Left forelimb (tissue), 1 donor: ENCODE data around the gene LMNTD2.
"Not testable (repeated sequence)": the region's sequence is repeated elsewhere in the genome, so short reads cannot be mapped to it uniquely, and the experiment has no call there.

Source experiments
- DNase-seq: peaks from one replicate; pipeline ENCODE4 v3.0.0-alpha.2; 2018; ENCODE audit warnings: low spot score

LMNTD2 gene

DNA sequence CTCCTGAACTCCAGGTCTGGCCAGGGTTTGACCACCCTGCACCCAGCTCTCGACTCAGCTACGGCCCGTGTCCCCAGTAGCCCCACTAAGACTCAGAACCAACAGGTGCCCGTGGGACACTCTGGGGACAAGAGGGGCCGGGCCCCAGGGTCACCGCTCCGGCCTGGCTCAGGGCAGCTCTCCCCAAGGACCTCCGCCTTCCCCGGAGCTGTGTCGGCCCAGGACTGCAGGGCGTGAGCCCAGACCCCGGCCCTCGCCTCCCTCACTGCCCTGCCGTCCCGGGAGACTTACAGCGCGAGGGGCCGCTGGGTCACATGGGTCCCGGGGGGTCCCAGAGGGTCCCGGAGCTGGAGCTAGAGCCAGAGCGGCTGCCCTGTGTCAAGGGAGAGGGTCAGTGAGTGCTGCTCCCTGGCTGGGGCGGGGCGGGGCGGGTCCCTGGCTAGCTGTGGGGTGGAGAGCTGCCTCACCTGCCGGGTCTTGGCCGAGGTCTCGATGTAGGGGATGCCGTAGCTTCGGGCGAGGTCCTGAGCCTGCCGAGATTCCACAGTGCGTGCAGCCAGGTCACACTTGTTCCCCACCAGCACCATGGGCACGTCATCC is 27.5 kb downstream of the LMNTD2 start:
- DNase-seq = peak; percentile 62

DNA sequence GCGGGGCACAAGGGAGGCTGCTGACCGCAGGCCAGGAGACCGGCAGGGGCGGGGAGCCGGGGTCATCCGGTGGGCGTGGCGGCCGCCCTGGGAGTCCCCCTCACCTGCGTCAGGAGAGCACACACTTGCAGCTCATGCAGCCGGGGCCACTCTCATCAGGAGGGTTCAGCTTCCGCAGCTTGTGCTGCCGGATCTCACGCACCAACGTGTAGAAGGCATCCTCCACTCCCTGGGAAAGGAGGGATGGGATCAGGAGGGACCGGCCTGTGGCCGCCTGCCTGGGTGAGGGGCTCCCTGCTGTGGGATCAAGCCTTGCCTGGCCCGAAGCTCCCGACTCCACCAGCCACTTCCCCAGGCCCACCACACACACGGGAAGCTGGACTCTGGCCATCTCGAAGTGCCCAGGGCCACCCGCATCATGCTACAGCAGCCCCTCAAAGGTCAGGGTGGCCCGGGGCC is 28.0 kb downstream of the LMNTD2 start:
- peak; percentile 55 for DNase-seq

DNA sequence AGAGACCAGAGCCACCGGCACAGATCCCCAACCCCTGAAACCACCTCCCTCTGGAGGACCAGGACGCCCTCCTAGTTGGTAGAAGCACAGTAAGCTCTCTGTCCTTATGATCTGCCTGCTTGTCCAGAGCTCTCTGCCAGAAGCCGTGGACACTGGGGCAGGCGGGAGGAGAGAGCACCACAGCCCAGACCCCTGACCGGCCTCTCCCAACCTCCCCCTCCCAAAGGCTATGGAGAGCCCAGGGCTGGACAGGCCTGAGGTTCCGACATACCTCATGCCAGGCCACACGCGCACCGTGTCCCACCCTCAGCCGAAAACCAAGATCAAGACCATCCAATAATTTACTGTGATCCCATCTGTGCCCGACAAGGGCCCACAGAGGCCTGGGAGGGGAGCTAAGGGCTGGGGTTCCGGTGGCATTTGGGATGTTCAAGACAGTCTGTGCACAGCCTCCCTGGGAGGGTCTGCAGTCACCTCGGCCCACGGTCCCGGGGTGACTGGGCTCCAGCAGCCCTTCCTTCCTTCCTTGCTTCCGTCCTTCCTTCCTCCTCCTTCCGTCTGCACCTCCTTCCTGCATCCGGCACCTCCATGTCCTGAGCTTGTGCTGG is 28.5 kb downstream of the LMNTD2 start:
- DNase-seq = peak; percentile 57

DNA sequence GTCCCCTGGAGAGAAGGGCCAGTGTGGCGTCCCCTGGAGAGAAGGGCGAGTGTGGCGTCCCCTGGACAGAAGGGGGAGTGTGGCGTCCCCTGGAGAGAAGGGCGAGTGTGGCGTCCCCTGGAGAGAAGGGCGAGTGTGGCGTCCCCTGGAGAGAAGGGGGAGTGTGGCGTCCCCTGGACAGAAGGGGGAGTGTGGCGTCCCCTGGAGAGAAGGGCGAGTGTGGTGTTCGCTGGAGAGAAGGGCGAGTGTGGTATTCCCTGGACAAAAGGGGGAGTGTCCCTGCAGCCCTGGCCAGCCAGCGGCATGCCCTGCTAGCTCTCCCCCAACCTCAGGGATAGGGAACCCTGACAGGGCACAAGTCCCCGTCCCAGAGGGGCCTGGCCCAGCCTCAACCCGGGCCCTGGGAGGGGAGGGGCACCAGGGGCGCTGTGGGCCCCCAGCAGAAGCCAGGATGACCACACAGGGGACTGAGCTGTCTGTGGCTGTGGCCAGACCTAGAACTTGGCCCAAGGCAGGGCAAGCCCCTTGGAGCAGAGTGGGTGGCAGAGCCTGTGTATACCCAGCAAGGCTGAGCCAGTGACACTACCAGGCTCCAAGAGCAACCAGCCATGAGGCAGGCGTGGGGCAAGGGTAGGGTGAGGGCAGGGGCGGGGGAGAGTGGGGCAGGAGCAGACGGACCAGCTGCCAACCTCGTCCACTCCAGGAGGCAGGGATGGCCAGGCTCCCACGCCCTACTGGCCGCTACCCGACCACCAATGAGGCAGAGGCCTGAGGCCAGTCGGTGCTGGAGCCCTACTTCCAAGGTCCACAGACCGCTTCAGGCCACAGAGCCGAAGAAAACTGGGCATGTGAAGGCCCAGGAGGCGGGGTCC is 29.3 kb downstream of the LMNTD2 start:
- peak; percentile 60 for DNase-seq

DNA sequence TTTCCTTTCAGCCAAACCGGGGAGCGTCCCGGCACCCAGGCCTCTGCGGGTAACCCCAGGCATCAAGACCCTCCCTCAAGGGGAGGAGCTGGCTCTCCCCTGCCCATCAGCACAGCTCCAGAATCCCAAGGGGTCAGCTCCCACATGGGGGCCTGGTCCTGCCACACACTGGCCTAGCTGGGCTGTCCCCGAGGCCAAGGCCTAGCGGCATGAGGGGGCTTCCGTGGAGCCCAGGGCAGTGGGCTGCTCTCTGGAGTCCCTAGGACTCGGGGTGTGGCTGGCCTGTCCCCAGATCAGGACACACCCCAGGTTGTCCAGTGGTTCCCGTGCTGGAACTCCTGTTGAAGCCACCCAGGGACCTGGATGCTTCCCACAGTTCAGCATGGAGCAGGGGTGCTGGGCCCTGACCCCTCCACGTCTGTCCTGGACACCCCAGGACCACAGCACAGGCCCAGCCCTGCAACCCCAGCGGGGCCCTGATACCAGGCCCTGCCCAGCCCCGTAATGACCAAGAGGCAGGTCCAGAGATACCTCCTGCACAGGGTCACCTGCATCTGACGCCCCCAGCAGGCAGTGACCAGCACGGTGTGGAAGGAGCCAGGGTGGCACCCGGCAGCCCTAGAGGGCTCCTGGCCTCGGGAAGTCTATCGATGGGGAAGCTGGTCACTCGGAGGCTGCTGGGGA is 30.7 kb downstream of the LMNTD2 start:
- DNase-seq = peak; percentile 64

DNA sequence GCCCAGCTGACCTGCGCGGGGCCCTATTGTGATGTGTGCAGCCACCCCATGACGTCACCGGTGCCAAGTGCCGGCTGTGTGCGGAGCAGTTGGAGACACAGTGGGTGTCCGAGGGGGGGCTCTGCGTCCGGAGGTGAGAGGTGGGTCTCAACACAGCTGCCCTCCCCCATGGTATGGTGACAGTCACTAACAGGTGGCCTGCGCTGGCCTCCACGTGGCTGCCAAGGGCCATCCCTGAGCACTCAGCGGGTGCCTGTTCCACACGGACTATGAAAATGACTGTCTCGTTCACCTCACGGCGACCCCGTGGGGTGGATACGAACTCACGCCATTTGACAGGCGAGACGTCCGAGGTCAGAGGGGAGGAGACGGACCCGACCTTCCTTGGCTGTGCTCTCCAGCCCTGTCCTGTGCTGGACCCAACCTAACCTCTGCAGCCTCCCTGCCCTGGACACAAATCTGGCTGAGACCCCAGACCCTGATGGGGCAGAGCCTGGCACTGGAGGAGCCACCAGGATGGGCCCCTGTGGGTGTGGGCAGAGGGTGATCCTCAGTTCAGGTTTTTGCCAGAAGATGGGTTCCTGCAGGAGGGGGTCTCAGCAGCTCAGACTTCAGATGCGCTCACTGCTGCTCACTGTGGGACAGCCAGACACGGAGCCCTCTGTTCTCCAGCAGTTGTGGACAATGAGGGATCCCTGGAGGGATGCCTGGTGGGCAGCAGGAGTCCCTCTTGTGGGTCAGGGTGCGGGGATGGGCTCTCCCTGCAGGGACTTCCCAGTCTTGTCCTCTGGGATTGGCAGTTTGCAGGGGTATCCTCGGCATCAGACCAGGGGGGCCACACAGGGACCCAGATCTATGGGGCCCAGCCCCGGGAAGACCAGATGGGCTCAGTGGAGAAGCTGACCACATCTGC is 31.5 kb downstream of the LMNTD2 start:
- DNase-seq = peak; percentile 68

DNA sequence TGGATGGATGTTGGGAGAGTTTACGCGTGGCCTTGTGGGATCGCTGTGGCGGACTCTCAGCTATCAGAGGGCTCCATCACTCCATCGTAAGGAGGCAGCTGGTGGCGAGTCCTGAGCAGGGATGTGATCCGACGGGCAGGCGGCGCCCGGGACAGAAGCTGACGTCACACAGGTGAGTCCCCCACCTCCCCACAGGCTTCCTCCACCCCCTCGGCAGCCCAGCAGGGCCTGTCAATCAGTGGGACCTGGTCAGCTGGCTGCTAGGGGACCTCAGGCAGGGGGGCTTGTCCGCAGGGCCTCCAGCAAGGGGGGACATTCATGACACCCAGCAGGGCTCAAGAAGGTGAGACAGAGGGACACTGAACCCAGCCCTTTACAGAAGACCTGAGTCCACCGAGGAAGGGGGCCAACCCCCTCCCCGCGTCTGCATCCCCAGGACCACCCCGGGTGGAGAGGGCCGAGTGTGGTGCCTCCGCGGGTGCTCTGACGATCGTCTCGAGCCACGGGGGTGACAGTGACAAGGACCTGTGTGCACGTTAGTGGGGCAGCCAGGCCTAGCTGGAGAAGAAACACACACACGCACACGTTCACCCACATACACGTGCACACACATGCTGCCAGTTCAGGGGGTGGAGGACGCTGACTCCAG is 32.2 kb downstream of the LMNTD2 start:
- DNase-seq = no peak

DNA sequence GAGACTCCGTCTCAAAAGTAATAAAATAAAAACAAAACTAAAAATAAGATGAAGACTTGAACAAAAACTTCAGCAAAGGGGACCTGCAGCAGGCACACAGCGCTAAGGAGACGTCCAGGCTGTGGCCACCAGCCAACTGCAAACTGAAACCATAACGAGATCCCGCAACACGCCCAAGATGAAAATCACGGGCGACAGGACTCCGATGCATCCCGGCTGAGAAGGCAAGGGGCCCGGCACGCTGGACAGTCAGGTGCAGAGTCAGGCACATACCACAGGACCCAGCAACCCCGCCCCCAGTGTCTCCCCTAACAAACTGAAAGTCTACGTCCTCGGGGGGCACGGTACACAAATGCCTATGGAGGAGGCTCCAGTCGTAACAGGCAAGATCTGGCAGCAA is 34.3 kb downstream of the LMNTD2 start:
- no peak for DNase-seq

DNA sequence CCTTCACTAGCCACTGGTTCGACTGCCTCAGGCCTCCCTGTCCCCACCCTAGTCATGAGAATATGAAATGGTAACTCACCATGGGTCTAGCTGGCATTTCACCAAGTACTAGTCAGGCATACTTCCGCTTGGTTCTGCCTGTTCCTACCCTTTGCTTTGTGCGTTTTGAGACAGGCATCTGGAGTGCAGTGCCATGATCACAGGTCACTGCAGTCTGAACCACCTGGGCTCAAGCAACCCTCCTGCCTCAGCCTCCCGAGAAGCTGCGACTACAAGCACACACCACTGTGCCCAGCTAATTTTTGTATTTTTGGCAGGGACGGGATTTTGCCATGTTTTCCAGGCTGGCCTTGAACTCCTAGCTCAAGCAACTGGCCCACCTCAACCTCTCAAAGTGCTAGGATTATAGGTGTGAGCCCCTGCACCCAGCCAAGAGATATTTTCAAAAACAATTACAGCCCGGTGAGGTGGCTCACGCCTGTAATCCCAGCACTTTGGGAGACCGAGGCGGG is 39.3 kb downstream of the LMNTD2 start:
- DNase-seq = no peak

DNA sequence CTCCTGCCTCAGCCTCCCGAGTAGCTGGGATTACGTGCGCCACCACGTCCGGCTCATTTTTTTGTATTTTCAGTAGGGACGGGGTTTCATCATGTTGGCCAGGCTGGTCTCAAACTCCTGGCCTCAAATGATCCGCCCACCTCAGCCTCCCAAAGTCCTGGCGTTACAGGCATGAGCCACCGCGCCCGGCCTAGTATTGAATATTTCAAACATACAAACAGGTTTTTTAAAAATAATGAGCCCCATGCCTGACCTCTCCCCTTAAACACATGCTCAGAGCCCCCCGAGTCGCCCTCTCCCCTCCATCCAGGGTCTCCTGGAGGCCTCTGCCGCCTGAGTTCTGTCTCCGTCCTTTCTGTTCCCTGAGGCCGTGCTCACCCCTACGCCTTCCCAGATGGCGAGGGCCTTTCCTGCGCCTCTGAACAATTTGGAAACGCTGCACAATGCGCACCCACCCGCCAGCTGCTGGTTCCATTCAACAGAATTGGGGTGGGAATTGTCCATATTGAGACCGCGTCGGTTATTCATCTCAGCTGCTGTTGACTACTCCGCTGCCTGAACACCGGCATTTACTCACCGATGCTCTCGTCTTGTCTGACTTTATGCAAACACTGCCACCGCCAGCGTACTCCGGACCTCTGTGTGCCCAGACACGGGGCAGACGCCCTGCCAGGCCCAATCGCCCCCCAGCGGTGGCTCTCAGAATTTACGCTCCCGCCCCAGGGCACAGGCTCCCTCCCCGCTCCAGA is 39.9 kb downstream of the LMNTD2 start:
- DNase-seq = no peak

DNA sequence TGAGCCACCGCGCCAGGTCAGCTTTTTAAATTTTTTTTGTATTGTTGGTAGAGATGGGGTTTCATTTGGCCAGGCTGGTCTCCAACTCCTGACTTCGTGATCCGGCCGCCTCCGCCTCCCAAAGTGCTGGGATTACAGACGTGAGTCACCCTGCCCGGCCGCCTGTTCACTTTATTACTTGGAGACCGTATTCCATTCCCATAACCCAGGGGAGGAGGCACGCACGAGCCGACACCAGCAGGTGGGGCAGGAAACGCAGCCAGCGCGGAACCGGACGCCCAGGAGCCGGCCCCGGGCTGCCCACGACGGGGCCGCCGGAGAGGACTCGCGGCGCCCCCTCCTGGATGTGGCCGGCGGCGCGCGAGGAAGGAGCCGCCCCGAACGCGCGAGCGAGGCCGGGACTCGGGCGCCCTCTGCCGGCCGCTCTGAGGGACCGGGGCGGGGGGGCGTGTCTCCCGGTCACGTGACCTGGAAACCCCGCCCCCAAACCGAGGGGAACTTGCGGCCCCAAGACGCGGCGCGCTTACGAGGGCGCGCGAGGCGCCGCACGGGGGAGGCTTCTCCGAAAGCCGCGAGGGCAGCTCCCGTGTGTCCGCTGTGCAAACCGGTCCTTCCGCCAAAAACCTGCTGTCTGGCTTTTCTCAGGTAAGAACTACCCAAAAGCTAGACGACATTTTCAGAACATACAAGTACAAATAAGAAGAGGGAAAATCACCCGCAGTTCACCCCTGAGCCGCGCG is 41.9 kb downstream of the LMNTD2 start:
- DNase-seq = peak; percentile 93

DNA sequence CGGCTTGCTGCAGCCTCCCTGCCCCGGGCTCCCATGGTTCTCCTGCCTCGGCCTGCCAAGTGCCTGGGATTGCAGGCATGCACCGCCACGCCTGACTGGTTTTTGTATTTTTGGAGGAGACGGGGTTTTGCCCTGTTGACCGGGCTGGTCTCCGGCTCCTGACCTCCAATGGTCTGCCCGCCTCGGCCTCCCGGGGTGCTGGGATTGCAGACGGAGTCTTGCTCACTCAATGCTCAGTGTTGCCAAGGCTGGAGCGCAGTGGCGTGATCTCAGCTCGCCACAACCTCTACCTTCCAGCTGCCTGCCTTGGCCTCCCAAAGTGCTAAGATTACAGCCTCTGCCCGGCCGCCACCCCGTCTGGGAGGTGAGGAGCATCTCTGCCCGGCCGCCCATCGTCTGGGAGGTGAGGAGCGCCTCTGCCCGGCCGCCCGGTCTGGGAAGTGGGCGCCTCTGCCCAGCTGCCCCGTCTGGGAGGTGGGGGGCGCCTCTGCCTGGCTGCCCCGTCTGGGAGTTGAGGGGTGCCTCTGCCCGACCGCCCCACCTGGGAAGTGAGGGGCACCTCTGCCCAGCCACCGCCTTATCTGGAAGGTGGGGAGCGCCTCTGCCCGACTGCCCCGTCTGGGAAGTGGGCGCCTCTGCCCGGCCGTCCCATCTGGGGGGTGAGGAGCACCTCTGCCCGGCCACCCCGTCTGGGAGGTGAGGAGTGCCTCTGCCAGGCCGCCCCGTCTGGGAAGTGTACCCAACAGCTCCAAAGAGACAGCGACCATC is 43.4 kb downstream of the LMNTD2 start:
- not testable (repeated sequence) for DNase-seq

DNA sequence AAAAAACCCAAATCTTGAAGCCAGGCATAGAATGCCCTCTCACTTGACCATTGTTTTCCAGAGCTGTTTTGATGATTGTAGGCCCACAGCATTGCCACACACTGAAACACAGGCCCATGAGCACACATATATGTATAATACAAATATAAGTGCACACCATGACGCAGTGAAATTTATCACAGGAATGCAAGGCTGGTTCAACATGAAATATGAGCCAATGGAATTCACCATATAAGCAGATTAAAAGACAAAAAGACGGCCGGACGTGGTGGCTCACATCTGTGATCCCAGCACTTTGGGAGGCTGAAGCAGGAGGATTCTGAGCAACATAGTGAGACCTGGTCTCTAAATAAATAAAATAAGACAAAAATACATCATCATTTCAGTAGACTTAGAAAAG is 44.1 kb downstream of the LMNTD2 start:
- no peak for DNase-seq

DNA sequence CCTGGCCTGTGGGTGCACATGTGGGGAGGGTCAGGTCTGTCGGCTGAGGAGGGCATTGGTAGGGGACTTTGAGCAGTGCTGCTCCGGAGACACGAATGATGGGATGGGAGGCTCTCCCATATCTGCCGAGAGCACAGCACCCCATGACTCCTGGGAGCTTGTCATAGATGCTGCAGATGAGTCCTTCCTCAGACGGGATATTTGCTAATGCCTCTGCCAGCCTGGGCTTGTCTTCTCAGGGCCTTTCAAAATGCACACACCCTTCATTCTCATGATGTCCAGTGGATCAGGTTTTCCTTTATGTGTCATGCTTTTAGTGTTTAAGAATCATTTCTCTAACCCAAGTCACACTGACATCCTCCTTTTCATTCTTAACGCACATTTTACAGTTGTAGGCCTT is 45.4 kb downstream of the LMNTD2 start:
- DNase-seq = no peak

DNA sequence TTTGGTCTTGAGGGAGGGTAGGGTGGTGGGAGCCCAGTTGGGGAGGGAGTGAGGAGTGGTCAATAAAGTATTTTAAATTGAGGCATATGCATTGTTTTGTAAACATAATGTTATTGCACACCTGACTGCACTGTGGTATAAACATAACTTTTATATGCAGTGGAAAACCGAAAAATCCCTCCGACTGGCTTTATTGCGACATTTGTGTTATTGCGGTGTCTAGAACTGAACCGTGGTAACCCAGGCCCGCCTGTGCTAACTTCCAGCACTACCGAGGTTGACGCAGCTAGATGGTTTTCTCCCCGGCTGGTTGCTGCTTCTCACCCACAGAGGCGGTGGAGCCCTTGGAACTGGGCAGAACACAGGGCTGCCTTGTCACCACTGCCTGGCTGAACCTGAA is 45.9 kb downstream of the LMNTD2 start:
- DNase-seq = no peak

DNA sequence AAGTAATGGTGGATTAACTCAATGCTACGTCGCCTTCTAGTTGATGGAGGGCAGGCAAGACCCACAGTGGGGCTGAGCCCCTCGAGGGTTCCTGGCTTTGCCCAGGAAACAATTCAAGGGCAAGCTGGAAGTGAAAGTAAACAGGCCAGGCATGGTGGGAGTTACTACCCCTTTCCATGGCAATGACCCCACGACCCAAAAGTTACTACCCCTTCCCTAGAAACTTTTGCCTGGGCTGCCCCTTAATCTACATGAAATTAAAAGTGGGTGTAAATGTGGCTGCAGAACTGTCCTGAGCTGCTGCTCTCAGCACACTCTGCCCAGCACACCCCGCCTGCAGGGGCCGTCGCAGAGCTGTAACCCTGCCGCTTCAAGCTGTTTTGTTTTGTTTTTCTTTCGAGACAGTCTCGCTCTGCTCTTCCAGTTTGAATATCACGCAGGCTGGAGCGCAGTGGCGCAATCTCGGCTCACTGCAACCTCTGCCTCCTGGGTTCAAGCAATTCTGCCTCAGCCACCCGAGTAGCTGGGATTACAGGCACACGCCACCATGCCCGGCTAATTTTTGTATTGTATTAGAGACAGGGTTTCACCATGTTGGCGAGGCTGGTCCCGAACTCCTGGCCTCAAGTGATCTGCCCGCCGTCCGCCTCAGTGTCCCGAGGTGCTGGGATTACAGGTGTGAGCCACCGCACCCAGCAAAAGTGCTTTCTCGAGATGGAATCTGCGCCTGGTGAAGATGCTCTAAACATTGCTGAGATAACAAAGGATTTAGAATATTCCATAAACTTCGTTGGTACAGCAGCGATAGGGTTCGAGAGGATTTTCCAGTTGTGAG is 47.6 kb downstream of the LMNTD2 start:
- no peak for DNase-seq

DNA sequence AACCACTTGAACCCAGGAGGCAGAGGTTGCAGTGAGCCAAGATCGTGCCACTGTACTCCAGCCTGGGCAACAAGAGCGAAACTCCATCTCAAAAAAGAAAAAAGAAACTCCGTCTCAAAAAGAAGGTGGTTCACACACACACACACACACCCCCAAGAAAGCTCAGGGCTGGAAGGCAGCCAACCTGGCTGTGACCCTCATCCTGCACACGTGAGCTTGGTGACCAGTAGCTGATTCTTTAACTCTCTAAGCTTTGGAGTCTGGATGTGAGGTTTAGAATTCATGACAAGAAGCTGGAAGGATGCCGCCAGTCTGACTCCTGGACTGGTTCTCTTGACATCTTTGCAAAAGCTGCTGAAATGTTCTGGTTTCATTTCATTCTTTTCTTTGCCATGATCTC is 51.6 kb downstream of the LMNTD2 start:
- DNase-seq = no peak
